GM21717 (cell line): ENCODE measurements around the gene GAK.

Experiments used
- ATAC-seq: cut with Tn5 transposase; IDR thresholded peaks from one replicate; pipeline ENCODE4 v1.9.1; 2021; ENCODE audit warnings: mild to moderate bottlenecking, moderate library complexity; ENCODE audit not compliant: unreplicated experiment

Gene GAK

GRCh38 chr4:833156-833555, 99.0 kb downstream of the GAK start:
- ATAC-seq = no peak

- no peak for ATAC-seq
Observed at GRCh38 chr4:832536-832935, 99.6 kb downstream of the GAK start.

- ATAC-seq = no peak
Observed at GRCh38 chr4:832108-832507, 100.0 kb downstream of the GAK start.

GRCh38 chr4:831483-831805, 100.7 kb downstream of the GAK start:
- no peak for ATAC-seq

- no peak for ATAC-seq
Observed at GRCh38 chr4:830601-831482, 101.3 kb downstream of the GAK start.

- no peak for ATAC-seq
Observed at GRCh38 chr4:829761-830600, 102.1 kb downstream of the GAK start.

GRCh38 chr4:829291-829690, 102.8 kb downstream of the GAK start:
- no peak for ATAC-seq

GRCh38 chr4:828641-829271, 103.4 kb downstream of the GAK start:
- ATAC-seq = no peak

GRCh38 chr4:827209-828081, 104.7 kb downstream of the GAK start:
- no peak for ATAC-seq

- ATAC-seq = no peak
Observed at GRCh38 chr4:826508-827208, 105.5 kb downstream of the GAK start.

GRCh38 chr4:825971-826330, 106.2 kb downstream of the GAK start, which contains the start of gene CPLX1:
TSS of gene CPLX1 (minus strand) at chr4:826129. CDS start at chr4:824522, 1,607 bp downstream.
- ATAC-seq = no peak

- ATAC-seq = no peak
Observed at GRCh38 chr4:825063-825970, 106.8 kb downstream of the GAK start.

GRCh38 chr4:824461-825062, 107.6 kb downstream of the GAK start:
- ATAC-seq = no peak

- ATAC-seq = no peak
Observed at GRCh38 chr4:823761-824460, 108.2 kb downstream of the GAK start.

- no peak for ATAC-seq
Observed at GRCh38 chr4:823176-823760, 108.8 kb downstream of the GAK start.

GRCh38 chr4:822361-823175, 109.5 kb downstream of the GAK start:
- ATAC-seq = no peak

GRCh38 chr4:821631-822030, 110.5 kb downstream of the GAK start:
- ATAC-seq = no peak
